ENCODE measurements around the gene ATE1.

DNA sequence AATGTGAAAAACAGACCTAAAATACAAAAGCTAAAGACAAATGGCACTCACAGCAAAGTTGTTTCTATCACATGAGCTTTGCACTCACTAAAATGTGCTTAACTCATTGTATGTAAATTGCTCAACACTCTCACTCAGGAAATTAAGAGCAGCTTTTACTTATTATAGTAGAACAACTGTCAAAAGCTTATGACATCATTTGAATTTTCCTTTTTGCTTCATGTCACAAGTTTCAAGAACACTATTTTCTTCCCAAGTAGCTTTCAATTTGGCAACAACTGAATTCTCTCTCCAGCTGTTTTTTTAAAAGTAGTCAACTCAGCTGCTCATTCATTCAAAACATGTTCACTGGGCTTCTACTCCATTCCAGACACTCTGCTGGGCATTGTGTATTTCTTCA is 46.9 kb downstream of the ATE1 start:
- TF ChIP-seq L3MBTL2 (conservative IDR thresholded peaks at IDR 0.05) (no peak), BHLHE40 (IDR thresholded peaks at IDR 0.05; ENCODE audit: borderline replicate concordance) (no peak), FOXK2 (IDR thresholded peaks at IDR 0.05) (no peak), SUZ12 (IDR thresholded peaks at IDR 0.05) (no peak), TARDBP (IDR thresholded peaks at IDR 0.05) (no peak), ELF4 (IDR thresholded peaks at IDR 0.05) (no peak), SP1 (IDR thresholded peaks at IDR 0.05) (no peak), FOXA1 (IDR thresholded peaks at IDR 0.05) (no peak), ZNF384 (IDR thresholded peaks at IDR 0.05) (no peak), FOXM1 (IDR thresholded peaks at IDR 0.05; ENCODE audit: borderline replicate concordance) (no peak)
- TF ChIP-seq, protein P1, sequence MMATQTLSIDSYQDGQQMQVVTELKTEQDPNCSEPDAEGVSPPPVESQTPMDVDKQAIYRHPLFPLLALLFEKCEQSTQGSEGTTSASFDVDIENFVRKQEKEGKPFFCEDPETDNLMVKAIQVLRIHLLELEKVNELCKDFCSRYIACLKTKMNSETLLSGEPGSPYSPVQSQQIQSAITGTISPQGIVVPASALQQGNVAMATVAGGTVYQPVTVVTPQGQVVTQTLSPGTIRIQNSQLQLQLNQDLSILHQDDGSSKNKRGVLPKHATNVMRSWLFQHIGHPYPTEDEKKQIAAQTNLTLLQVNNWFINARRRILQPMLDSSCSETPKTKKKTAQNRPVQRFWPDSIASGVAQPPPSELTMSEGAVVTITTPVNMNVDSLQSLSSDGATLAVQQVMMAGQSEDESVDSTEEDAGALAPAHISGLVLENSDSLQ (IDR thresholded peaks at IDR 0.05) = no peak

Measured in HEK293T (cell line).